DND-41 (cell line): Measurements from ENCODE around the gene USP51.
"Not testable (repeated sequence)": the region's sequence is repeated elsewhere in the genome, so short reads cannot be mapped to it uniquely, and the experiment has no call there.

Experiments
- ATAC-seq: fragments of 200-7000 bp; cut with Tn5 transposase; 3 replicates; pipeline ENCODE4 v1.9.1; 2021; ENCODE audit warnings: low read depth; ENCODE audit not compliant: insufficient read depth
- DNase-seq: peaks from one replicate; pipeline ENCODE4 v3.0.0-alpha.2; 2020
- H2AFZ ChIP-seq: 2 replicates; pipeline ENCODE4 v1.6.0; 2012; ENCODE audit warnings: low read depth, low read length
- H3K27ac ChIP-seq: 2 replicates; pipeline ENCODE4 v1.5.1; 2012; ENCODE audit warnings: low read length, inconsistent platforms
- H3K27me3 ChIP-seq: fragments of 200-600 bp; sonication (generic); 2 replicates; pipeline ENCODE4 v1.6.0; 2012; ENCODE audit warnings: low read length, mild to moderate bottlenecking, inconsistent platforms; ENCODE audit not compliant: insufficient read depth, poor library complexity
- H3K36me3 ChIP-seq: 2 replicates; pipeline ENCODE4 v1.5.1; 2012; ENCODE audit warnings: low read length, inconsistent platforms; ENCODE audit not compliant: insufficient read depth
- H3K4me1 ChIP-seq: 2 replicates; pipeline ENCODE4 v1.5.1; 2012; ENCODE audit warnings: mild to moderate bottlenecking, low read length; ENCODE audit not compliant: insufficient read depth
- H3K4me2 ChIP-seq: 2 replicates; pipeline ENCODE4 v1.6.0; 2012; ENCODE audit warnings: mild to moderate bottlenecking, moderate library complexity, low read length, inconsistent platforms; ENCODE audit not compliant: insufficient read depth
- H3K4me3 ChIP-seq, 2 experiments: fragments of 200-600 bp in 1 of 2; shearing (Covaris generic) in 1 of 2; 2 replicates each; pipeline ENCODE4 v1.5.1; 2012 to 2016; ENCODE audit warnings: inconsistent platforms in 2 of 2, low read length in 2 of 2, mild to moderate bottlenecking in 2 of 2, low read depth in 1 of 2, moderate library complexity in 1 of 2
- H3K79me2 ChIP-seq: 2 replicates; pipeline ENCODE4 v1.6.0; 2012; ENCODE audit warnings: low read length, inconsistent platforms; ENCODE audit not compliant: insufficient read depth
- H3K9ac ChIP-seq: 2 replicates; pipeline ENCODE4 v1.6.0; 2012; ENCODE audit warnings: low read depth, mild to moderate bottlenecking, inconsistent platforms, low read length, moderate library complexity
- H3K9me3 ChIP-seq: 2 replicates; pipeline ENCODE4 v1.5.1; 2012; ENCODE audit warnings: low read length, moderate library complexity, mild to moderate bottlenecking, inconsistent platforms; ENCODE audit not compliant: insufficient read depth, severe bottlenecking
- H4K20me1 ChIP-seq: 2 replicates; pipeline ENCODE4 v1.6.0; 2012; ENCODE audit warnings: low read length; ENCODE audit not compliant: insufficient read depth
- EZH2 ChIP-seq: IDR thresholded peaks from 3 replicates; pipeline ENCODE4 v1.6.1; 2012; ENCODE audit warnings: borderline replicate concordance, low read depth, mild to moderate bottlenecking, moderate library complexity, low read length, inconsistent platforms; ENCODE audit not compliant: severe bottlenecking
- TF ChIP-seq, protein P1 (sequence below): IDR thresholded peaks from 2 replicates; pipeline ENCODE4 v1.5.1; 2012; ENCODE audit warnings: borderline replicate concordance, low read length, moderate library complexity, mild to moderate bottlenecking; ENCODE audit not compliant: poor library complexity, severe bottlenecking; ENCODE audit errors: extremely low read depth

Gene USP51

DNA sequence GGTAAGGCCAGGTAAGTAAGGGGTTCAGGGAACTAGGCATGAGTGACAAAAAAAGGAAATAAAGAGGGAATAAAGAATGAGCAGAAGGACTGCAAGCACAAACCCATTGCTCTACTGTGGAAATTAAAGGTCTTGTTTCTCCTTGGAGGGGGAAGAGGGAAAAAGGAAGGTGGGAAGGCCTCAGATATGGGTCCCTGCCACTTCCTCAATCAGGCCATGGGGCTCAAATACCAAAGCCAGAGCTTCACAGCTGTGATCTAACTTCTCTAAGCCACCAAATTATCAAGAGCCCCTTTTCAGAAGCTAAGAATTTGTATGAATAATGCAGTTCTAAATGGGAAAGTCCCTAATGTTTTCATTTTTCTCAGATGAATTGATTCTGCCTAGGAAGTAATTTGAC is 4.7 kb downstream of the USP51 start:
- H2AFZ ChIP-seq, result no peak overlapping the region
- H3K9me3 ChIP-seq, result no peaks in the 10 kb centered on the region
- H4K20me1 ChIP-seq, result no peaks in the 10 kb centered on the region
- no peaks in the 10 kb centered on the region for H3K79me2 ChIP-seq
- H3K4me2 ChIP-seq, result no peak overlapping the region
- ATAC-seq (no peak), DNase-seq (no peak)
- no peak overlapping the region for H3K9ac ChIP-seq
- H3K4me3 ChIP-seq, result no peak overlapping the region
- TF ChIP-seq, protein P1, sequence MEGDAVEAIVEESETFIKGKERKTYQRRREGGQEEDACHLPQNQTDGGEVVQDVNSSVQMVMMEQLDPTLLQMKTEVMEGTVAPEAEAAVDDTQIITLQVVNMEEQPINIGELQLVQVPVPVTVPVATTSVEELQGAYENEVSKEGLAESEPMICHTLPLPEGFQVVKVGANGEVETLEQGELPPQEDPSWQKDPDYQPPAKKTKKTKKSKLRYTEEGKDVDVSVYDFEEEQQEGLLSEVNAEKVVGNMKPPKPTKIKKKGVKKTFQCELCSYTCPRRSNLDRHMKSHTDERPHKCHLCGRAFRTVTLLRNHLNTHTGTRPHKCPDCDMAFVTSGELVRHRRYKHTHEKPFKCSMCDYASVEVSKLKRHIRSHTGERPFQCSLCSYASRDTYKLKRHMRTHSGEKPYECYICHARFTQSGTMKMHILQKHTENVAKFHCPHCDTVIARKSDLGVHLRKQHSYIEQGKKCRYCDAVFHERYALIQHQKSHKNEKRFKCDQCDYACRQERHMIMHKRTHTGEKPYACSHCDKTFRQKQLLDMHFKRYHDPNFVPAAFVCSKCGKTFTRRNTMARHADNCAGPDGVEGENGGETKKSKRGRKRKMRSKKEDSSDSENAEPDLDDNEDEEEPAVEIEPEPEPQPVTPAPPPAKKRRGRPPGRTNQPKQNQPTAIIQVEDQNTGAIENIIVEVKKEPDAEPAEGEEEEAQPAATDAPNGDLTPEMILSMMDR, result no peak
- no peak for TF ChIP-seq EZH2
- no peak overlapping the region for H3K27ac ChIP-seq
- peaks cover 16% of the 10 kb centered on the region for H3K4me1 ChIP-seq
- 0 out of 2 replicates have a peak, but pooled peaks cover 9% of the 10 kb centered on the region for H3K36me3 ChIP-seq
- no peaks in the 10 kb centered on the region for H3K27me3 ChIP-seq

DNA sequence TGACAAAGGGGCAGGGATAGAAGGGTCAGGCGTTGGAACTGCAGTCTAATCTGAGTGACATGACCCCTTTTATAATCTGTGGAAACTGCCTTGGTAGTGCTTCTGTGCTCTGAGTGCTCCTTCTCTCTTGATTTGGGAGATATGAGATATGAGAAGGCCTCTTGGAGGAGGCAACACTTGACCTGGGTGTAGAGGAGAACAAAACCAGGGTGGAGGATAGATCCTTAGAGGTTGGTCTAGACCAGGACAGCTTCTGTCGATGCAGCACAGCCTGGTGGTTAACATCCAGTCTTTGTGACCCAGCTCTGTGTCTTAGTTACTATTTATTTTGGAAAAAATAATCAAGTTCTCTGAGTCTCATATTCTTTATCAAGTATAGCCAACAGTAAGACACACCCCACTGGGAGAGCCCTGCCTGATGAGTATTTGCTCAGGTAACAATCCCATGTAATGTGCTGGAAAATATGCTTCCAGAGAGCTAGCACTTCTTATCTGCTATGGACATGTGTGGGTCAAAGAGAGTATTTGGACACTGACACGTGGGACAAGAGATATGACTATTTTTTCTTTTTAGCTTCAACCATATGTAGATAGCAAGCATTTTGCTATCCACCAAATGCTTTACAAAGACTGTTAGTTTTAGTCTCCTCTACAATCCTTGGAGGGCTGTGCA is 9.1 kb downstream of the USP51 start:
- H3K27me3 ChIP-seq, result no peaks in the 10 kb centered on the region
- no peaks in the 10 kb centered on the region for H3K79me2 ChIP-seq
- H3K4me2 ChIP-seq, result no peak overlapping the region
- DNase-seq (no peak), ATAC-seq (no peak)
- TF ChIP-seq, protein P1, result no peak
- no peak for TF ChIP-seq EZH2
- no peak overlapping the region for H3K27ac ChIP-seq
- no peak overlapping the region for H3K4me3 ChIP-seq
- no peaks in the 10 kb centered on the region for H3K36me3 ChIP-seq
- no peak overlapping the region for H3K9ac ChIP-seq
- no peaks in the 10 kb centered on the region for H4K20me1 ChIP-seq
- no peaks in the 10 kb centered on the region for H3K9me3 ChIP-seq
- no peaks in the 10 kb centered on the region for H3K4me1 ChIP-seq
- no peak overlapping the region for H2AFZ ChIP-seq

DNA sequence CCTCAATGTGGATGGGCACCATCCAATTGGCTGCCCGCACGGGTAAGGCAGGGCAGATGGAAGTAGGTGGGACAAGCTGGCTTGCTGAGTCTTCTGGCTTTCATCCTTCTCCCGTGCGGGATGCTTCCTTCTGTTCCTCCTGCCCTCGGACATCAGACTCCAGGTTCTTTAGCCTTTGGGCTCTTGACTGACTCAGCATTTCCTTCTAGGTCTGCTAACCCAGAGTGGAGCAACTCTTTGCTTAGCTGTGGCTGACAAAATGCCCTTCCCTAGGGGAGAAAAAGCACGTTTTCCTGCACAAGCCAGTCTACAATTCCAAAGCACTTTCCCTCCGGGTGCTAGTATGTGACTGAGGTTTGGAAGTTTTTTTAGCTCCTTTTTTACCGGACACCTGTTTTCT is 9.7 kb downstream of the USP51 start:
- not testable (repeated sequence) for H3K4me3 ChIP-seq

DNA sequence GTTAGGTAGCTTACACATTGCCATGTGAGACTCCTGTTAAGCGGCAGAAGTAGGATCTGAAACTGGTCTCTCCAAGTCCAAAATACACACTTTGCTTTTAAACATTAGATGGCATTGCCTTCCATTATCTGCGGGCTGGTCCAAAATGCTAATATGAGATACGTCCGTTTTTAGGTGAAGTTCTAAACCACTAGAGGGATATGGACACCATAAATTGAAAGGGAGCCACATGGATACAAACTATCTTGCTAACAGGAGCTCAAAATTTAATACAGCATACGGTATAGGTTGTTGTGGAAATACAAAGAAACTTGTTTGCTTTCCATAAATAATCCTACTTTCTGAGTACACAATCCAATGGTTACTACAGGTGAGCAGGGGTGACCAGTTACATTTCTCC is 23.9 kb downstream of the USP51 start:
- H3K27me3 ChIP-seq, H3K4me3 ChIP-seq, H3K27ac ChIP-seq, H3K4me2 ChIP-seq, H3K36me3 ChIP-seq, H3K4me1 ChIP-seq, DNase-seq, ATAC-seq, H3K79me2 ChIP-seq, H4K20me1 ChIP-seq, H3K9ac ChIP-seq, H2AFZ ChIP-seq, H3K9me3 ChIP-seq: not testable (repeated sequence)

More for the DNA sequence above, 9.7 kb downstream of the USP51 start:
- H3K36me3 ChIP-seq, DNase-seq, H3K27me3 ChIP-seq, H3K4me1 ChIP-seq, H3K9me3 ChIP-seq, H2AFZ ChIP-seq, ATAC-seq, H3K4me2 ChIP-seq, H3K27ac ChIP-seq, H4K20me1 ChIP-seq, H3K79me2 ChIP-seq, H3K9ac ChIP-seq: not testable (repeated sequence)

DNA sequence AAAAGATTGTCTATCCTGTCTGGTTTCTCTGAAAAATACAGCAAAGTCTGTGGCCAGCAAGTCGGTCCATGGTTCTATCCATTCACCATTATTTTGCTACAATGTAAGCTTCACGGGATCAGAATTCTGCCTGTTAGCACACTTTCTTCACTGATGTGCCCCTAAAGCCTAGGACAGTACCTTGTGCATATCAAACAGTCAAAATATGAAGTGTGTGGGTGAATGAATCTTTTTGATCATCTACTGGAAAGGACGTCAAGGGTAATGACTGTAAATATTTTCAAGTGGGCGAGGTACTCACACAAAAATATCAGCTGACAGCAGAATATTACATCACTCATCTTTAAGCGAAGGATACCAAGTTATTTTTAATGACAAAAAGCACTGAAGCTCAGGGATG is 24.5 kb downstream of the USP51 start:
- not testable (repeated sequence) for H3K4me2 ChIP-seq, H4K20me1 ChIP-seq, DNase-seq, H2AFZ ChIP-seq, H3K79me2 ChIP-seq, H3K4me1 ChIP-seq, H3K9me3 ChIP-seq, ATAC-seq, H3K9ac ChIP-seq, H3K27ac ChIP-seq, H3K27me3 ChIP-seq, H3K4me3 ChIP-seq, H3K36me3 ChIP-seq

DNA sequence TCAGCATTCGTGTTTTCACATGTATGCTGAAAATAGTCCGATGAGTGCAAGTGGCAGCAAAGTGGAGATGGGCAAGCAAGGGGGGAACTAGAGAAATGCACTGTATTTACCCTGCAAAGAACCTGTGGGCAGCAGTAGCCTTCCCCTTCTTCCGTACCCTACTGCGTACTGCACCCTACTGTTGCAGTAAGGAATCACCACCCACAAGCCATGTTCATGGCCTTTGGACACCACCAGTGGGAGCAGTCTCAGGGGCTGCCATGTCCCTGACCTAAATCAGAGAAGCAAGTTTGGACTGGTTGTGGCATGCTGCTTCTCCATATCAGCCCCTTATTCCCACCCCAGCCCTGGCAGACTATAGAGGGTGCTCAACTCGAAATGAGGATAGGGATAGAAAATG is 25.6 kb downstream of the USP51 start:
- H3K9ac ChIP-seq, H4K20me1 ChIP-seq, H3K27me3 ChIP-seq, H3K4me2 ChIP-seq, H3K36me3 ChIP-seq, ATAC-seq, H2AFZ ChIP-seq, H3K79me2 ChIP-seq, H3K9me3 ChIP-seq, H3K27ac ChIP-seq, H3K4me3 ChIP-seq, H3K4me1 ChIP-seq, DNase-seq: not testable (repeated sequence)

DNA sequence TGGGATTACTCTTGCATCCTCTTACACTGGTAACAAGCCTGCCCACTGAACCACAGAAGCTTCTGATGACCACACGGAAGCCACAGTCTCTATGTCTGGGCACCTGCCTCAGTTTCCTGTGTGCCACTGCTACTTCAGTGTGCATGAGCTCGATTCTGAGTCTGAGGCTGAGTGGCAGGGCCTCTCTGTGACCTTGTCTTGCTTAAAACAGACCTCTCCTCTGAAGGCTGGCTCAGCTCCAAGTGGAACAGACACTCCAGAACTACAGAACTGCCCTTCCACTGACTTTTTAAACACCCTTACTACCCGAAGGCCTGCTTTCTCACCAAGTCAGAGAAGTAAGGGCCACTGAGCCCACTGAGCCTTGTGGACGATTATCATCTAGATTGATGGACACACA is 29.7 kb downstream of the USP51 start:
- H3K27ac ChIP-seq, H3K4me1 ChIP-seq, H3K4me3 ChIP-seq, H3K9ac ChIP-seq, H3K9me3 ChIP-seq, H4K20me1 ChIP-seq, DNase-seq, H3K27me3 ChIP-seq, H3K36me3 ChIP-seq, H2AFZ ChIP-seq, ATAC-seq, H3K79me2 ChIP-seq, H3K4me2 ChIP-seq: not testable (repeated sequence)
